ENCODE results near the gene CDCP2. TPM values are rescaled to one million over a fixed set of nuclear protein-coding genes. Genes with fewer than 3 reads are reported as not detected.

The CDCP2 gene
- total RNA-seq, 1 donor = not detected

DNA sequence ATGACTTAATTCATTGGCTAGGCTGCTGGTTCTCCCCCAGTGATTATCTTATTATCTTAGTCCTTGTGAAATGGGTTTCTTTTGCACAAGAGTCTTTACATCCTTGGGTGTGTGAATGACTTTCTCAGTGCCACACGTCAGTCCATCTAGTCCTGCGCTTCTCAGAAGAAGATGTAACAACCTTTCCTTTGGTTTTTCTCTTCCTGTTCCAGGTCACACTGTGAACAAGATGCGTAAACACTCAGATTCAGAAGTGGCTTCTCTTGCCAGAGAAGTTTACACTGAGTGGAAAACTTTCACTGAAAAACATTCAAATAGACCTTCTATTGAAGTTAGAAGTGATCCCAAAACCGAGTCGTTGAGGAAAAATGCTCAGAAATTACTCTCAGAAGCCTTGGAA, 64.4 kb downstream of the CDCP2 start:
- Histone ChIP-seq H3K9me3 (ENCODE audit: low read depth, low read length) (no peaks in the 10 kb centered on the region), H3K4me1 (ENCODE audit: insufficient read depth, low read length) (no peaks in the 10 kb centered on the region), H3K4me2 (ENCODE audit: insufficient read depth, low read length) (no peak overlapping the region), H2AFZ (ENCODE audit: low read length) (no peak overlapping the region), H3K27ac (ENCODE audit: low read depth, low read length) (no peak overlapping the region), H3K79me2 (ENCODE audit: insufficient read depth, low read length) (no peaks in the 10 kb centered on the region), H3K36me3 (ENCODE audit: insufficient read depth, low read length) (no peaks in the 10 kb centered on the region), H3K27me3 (ENCODE audit: insufficient read depth, low read length) (no peaks in the 10 kb centered on the region), H4K20me1 (ENCODE audit: insufficient read depth, low read length) (no peaks in the 10 kb centered on the region), H3K4me3 (ENCODE audit: insufficient read depth, low read length) (no peak overlapping the region)
- TF ChIP-seq, protein P1, sequence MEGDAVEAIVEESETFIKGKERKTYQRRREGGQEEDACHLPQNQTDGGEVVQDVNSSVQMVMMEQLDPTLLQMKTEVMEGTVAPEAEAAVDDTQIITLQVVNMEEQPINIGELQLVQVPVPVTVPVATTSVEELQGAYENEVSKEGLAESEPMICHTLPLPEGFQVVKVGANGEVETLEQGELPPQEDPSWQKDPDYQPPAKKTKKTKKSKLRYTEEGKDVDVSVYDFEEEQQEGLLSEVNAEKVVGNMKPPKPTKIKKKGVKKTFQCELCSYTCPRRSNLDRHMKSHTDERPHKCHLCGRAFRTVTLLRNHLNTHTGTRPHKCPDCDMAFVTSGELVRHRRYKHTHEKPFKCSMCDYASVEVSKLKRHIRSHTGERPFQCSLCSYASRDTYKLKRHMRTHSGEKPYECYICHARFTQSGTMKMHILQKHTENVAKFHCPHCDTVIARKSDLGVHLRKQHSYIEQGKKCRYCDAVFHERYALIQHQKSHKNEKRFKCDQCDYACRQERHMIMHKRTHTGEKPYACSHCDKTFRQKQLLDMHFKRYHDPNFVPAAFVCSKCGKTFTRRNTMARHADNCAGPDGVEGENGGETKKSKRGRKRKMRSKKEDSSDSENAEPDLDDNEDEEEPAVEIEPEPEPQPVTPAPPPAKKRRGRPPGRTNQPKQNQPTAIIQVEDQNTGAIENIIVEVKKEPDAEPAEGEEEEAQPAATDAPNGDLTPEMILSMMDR (IDR thresholded peaks at IDR 0.05; ENCODE audit: extremely low read depth, low read depth, low read length) = no peak
- DNase-seq (ENCODE audit: insufficient read length, low spot score, missing footprints) = no peak

DNA sequence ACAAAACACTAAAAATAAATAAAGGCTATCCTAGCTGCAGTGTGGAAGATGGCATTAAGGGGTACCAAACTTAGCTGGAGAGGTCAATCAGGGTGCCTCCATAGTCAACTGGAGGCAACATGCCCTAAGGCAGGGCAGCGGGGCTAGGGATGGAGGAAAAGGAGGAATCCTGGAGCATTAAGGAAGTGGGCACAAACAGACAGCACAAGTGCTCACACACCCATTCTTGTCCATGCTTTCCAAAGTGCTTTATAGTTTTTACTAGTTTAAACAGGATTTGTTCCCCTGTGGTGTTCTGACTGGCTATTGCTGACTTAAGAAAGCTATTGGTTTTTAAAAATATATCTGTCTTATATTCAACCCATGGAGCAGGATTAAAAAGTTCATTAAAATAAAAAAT, 66.0 kb downstream of the CDCP2 start:
- Histone ChIP-seq H2AFZ (ENCODE audit: low read length) (no peak overlapping the region), H3K4me1 (ENCODE audit: insufficient read depth, low read length) (no peaks in the 10 kb centered on the region), H3K27me3 (ENCODE audit: insufficient read depth, low read length) (no peaks in the 10 kb centered on the region), H3K79me2 (ENCODE audit: insufficient read depth, low read length) (no peaks in the 10 kb centered on the region), H3K4me3 (ENCODE audit: insufficient read depth, low read length) (no peak overlapping the region), H3K4me2 (ENCODE audit: insufficient read depth, low read length) (no peak overlapping the region), H3K27ac (ENCODE audit: low read depth, low read length) (no peak overlapping the region), H3K9me3 (ENCODE audit: low read depth, low read length) (no peaks in the 10 kb centered on the region), H3K36me3 (ENCODE audit: insufficient read depth, low read length) (no peaks in the 10 kb centered on the region), H4K20me1 (ENCODE audit: insufficient read depth, low read length) (no peaks in the 10 kb centered on the region)
- TF ChIP-seq, protein P1 (IDR thresholded peaks at IDR 0.05; ENCODE audit: extremely low read depth, low read depth, low read length) = no peak
- no peak for DNase-seq (ENCODE audit: insufficient read length, low spot score, missing footprints)

DNA sequence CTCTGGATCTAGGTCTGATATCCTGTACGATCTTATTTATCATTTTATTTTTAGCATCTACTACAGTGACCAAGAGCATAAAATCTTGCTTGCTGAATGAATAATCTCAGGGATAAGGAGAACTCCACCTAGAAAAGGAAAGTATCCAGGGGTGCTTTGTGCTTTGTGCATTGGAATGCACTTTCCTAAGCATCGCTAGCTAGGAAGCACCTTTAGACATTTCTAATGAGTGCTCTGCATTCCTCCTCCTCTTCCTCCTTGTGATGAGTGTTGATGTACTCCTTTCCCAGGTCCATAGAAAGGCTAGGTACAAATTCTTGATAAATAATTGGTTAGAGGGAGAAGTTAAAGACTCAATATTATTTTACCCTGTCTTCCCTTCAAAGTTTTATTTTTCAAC, 68.0 kb downstream of the CDCP2 start:
- DNase-seq (ENCODE audit: insufficient read length, low spot score, missing footprints) = no peak
- Histone ChIP-seq H3K79me2 (ENCODE audit: insufficient read depth, low read length) (no peaks in the 10 kb centered on the region), H3K9me3 (ENCODE audit: low read depth, low read length) (no peaks in the 10 kb centered on the region), H4K20me1 (ENCODE audit: insufficient read depth, low read length) (no peaks in the 10 kb centered on the region), H3K36me3 (ENCODE audit: insufficient read depth, low read length) (no peaks in the 10 kb centered on the region), H3K27me3 (ENCODE audit: insufficient read depth, low read length) (no peaks in the 10 kb centered on the region), H3K4me2 (ENCODE audit: insufficient read depth, low read length) (no peak overlapping the region), H2AFZ (ENCODE audit: low read length) (no peak overlapping the region), H3K27ac (ENCODE audit: low read depth, low read length) (no peak overlapping the region), H3K4me1 (ENCODE audit: insufficient read depth, low read length) (no peaks in the 10 kb centered on the region), H3K4me3 (ENCODE audit: insufficient read depth, low read length) (no peak overlapping the region)
- TF ChIP-seq, protein P1 (IDR thresholded peaks at IDR 0.05; ENCODE audit: extremely low read depth, low read depth, low read length) = no peak

Small RNA genes within 50 kb of the gene (small RNA-seq; reads per million reads assigned to genes)
- not detected for gene AL353898.1
- not detected for gene AL353898.2

Other genes with a start within 250 kb of the CDCP2 start
- gene IFT25, start 207.3 kb downstream of the CDCP2 start, total RNA-seq = 21.7 and 22.7 TPM in 2 replicates
- 38.7 and 43.9 TPM in 2 replicates for gene LRRC42, start 206.7 kb downstream of the CDCP2 start, total RNA-seq
- not detected in 2 replicates for gene LDLRAD1, start 134.8 kb downstream of the CDCP2 start, total RNA-seq
- gene TMEM59, start 99.8 kb downstream of the CDCP2 start, total RNA-seq = 356 and 365 TPM in 2 replicates
- gene TCEANC2, start 99.4 kb downstream of the CDCP2 start, total RNA-seq = 2.5 and 3.2 TPM in 2 replicates
- gene CYB5RL, start 47.0 kb upstream of the CDCP2 start, total RNA-seq = 10.3 and 11.6 TPM in 2 replicates
- 88.7 and 96.7 TPM in 2 replicates for gene MRPL37, start 47.2 kb upstream of the CDCP2 start, total RNA-seq

All from osteoblast (primary cell).